ENCODE measurements around the gene SGSM1.

- TF ChIP-seq POLR2A (IDR thresholded peaks at IDR 0.05) = no peak
- TF ChIP-seq EP300 (IDR thresholded peaks at IDR 0.05) = no peak
These were observed 18.9 kb downstream of the SGSM1 start for GRCh38 chr22:24824915-24825314.
